H9 (cell line): ENCODE measurements around the gene CEP112. TPM values are rescaled to one million over a fixed set of nuclear protein-coding genes. Genes with fewer than 3 reads are reported as not detected.
A peak's percentile ranks its signal among the peaks of the same experiment; 100 is the strongest.

Experiments used
- DNase-seq: peaks from one replicate; pipeline ENCODE4 v3.0.0-alpha.2; 2017
- H2AFZ ChIP-seq: one replicate; pipeline ENCODE4 v1.6.1; 2013; ENCODE audit warnings: mild to moderate bottlenecking, low read length, control low read depth, moderate library complexity
- H2AK5ac ChIP-seq: 2 replicates; pipeline ENCODE4 v1.6.1; 2013; ENCODE audit warnings: low read length, control low read depth, mixed read lengths; ENCODE audit not compliant: insufficient read length
- H2BK120ac ChIP-seq: one replicate; pipeline ENCODE4 v1.6.1; 2013; ENCODE audit warnings: low read depth, mild to moderate bottlenecking, low read length, control low read depth, inconsistent platforms; ENCODE audit not compliant: poor library complexity, severe bottlenecking
- H2BK12ac ChIP-seq: 2 replicates; pipeline ENCODE4 v1.6.1; 2013; ENCODE audit warnings: low read length, control low read depth, mixed read lengths, low read depth; ENCODE audit not compliant: insufficient read length
- H2BK15ac ChIP-seq: 2 replicates; pipeline ENCODE4 v1.6.1; 2013; ENCODE audit warnings: low read depth, low read length, control low read depth
- H2BK20ac ChIP-seq: one replicate; pipeline ENCODE4 v1.6.1; 2013; ENCODE audit warnings: low read depth, mild to moderate bottlenecking, low read length, control low read depth, inconsistent platforms; ENCODE audit not compliant: poor library complexity, severe bottlenecking
- H2BK5ac ChIP-seq: 2 replicates; pipeline ENCODE4 v1.6.1; 2013; ENCODE audit warnings: low read length, control low read depth, mixed read lengths; ENCODE audit not compliant: insufficient read length
- H3K14ac ChIP-seq: 2 replicates; pipeline ENCODE4 v1.6.1; 2013; ENCODE audit warnings: low read length, control low read depth; ENCODE audit not compliant: insufficient read depth
- H3K18ac ChIP-seq: 2 replicates; pipeline ENCODE4 v1.6.1; 2013; ENCODE audit warnings: low read depth, mild to moderate bottlenecking, mixed read lengths, low read length, control low read depth; ENCODE audit not compliant: insufficient read length
- H3K23ac ChIP-seq: 2 replicates; pipeline ENCODE4 v1.6.1; 2013; ENCODE audit warnings: low read length, control low read depth, mixed read lengths, low read depth; ENCODE audit not compliant: insufficient read length
- H3K23me2 ChIP-seq: 2 replicates; pipeline ENCODE4 v1.6.1; 2013; ENCODE audit warnings: low read depth, mild to moderate bottlenecking, mixed read lengths, low read length, control low read depth; ENCODE audit not compliant: insufficient read length, poor library complexity, severe bottlenecking
- H3K27ac ChIP-seq: 2 replicates; pipeline ENCODE4 v1.5.1; 2013; ENCODE audit warnings: low read length, control low read depth, mixed read lengths, low read depth; ENCODE audit not compliant: insufficient read length
- H3K27me3 ChIP-seq: 2 replicates; pipeline ENCODE4 v1.6.1; 2013; ENCODE audit warnings: low read length, control low read depth, inconsistent platforms; ENCODE audit not compliant: insufficient read depth
- H3K4ac ChIP-seq: 2 replicates; pipeline ENCODE4 v1.6.1; 2013; ENCODE audit warnings: low read depth, mild to moderate bottlenecking, control low read depth, inconsistent platforms, low read length, moderate library complexity
- H3K4me1 ChIP-seq: 2 replicates; pipeline ENCODE4 v1.6.1; 2013; ENCODE audit warnings: low read length, control low read depth, inconsistent platforms; ENCODE audit not compliant: insufficient read depth
- H3K4me2 ChIP-seq: 2 replicates; pipeline ENCODE4 v1.6.1; 2013; ENCODE audit warnings: low read length, control low read depth, mixed read lengths; ENCODE audit not compliant: insufficient read length, insufficient read depth
- H3K56ac ChIP-seq: 2 replicates; pipeline ENCODE4 v1.6.1; 2013; ENCODE audit warnings: low read depth, mild to moderate bottlenecking, mixed read lengths, low read length, control low read depth; ENCODE audit not compliant: insufficient read length
- H3K79me1 ChIP-seq: 2 replicates; pipeline ENCODE4 v1.6.1; 2013; ENCODE audit warnings: low read depth, mild to moderate bottlenecking, moderate library complexity, low read length, control low read depth, inconsistent platforms; ENCODE audit not compliant: insufficient read depth, poor library complexity, severe bottlenecking
- H3K79me2 ChIP-seq: 2 replicates; pipeline ENCODE4 v1.6.1; 2013; ENCODE audit warnings: low read length, control low read depth, inconsistent platforms; ENCODE audit not compliant: insufficient read depth
- H3K9ac ChIP-seq: 2 replicates; pipeline ENCODE4 v1.6.1; 2013; ENCODE audit warnings: low read length, control low read depth, mixed read lengths; ENCODE audit not compliant: insufficient read length; ENCODE audit errors: extremely low read depth
- H3K9me3 ChIP-seq: one replicate; pipeline ENCODE4 v1.6.1; 2013; ENCODE audit warnings: low read depth, low read length, inconsistent platforms; ENCODE audit not compliant: control insufficient read depth
- H3T11ph ChIP-seq: one replicate; pipeline ENCODE4 v1.6.1; 2013; ENCODE audit warnings: mild to moderate bottlenecking, low read length, control low read depth, inconsistent platforms
- H4K20me1 ChIP-seq: one replicate; pipeline ENCODE4 v1.6.1; 2013; ENCODE audit not compliant: control insufficient read depth, insufficient read length, insufficient read depth
- H4K5ac ChIP-seq: 2 replicates; pipeline ENCODE4 v1.6.1; 2013; ENCODE audit warnings: low read depth, mild to moderate bottlenecking, mixed read lengths, low read length, control low read depth; ENCODE audit not compliant: insufficient read length
- H4K8ac ChIP-seq: replicated peaks from 2 replicates; pipeline ENCODE4 v1.6.1; 2013; ENCODE audit warnings: low read length, control low read depth, mixed read lengths, low read depth; ENCODE audit not compliant: insufficient read length
- H4K91ac ChIP-seq: 2 replicates; pipeline ENCODE4 v1.6.1; 2013; ENCODE audit warnings: low read depth, mild to moderate bottlenecking, moderate library complexity, mixed read lengths, low read length, control low read depth; ENCODE audit not compliant: insufficient read length
- H3K27ac Mint-ChIP-seq, 3 experiments: 2 replicates in 2 of 3; 3 replicates in 1 of 3; pipeline ENCODE4 v1.8.0; 2020 to 2021; ENCODE audit warnings: mixed read lengths in 3 of 3, mild to moderate bottlenecking in 1 of 3, moderate library complexity in 1 of 3
- H3K27me3 Mint-ChIP-seq: 2 replicates; pipeline ENCODE4 v1.8.0; 2021; ENCODE audit warnings: low read depth, mild to moderate bottlenecking, moderate library complexity, mixed read lengths
- H3K36me3 Mint-ChIP-seq, 3 experiments: 2 replicates in 2 of 3; 3 replicates in 1 of 3; pipeline ENCODE4 v1.8.0; 2020 to 2021; ENCODE audit warnings: low read depth in 3 of 3, mixed read lengths in 3 of 3; ENCODE audit not compliant: insufficient read depth in 1 of 3
- H3K4me1 Mint-ChIP-seq, 2 experiments: 2 replicates each; pipeline ENCODE4 v1.8.0; 2020; ENCODE audit warnings: mixed read lengths in 2 of 2
- H3K4me3 Mint-ChIP-seq, 2 experiments: 2 replicates in 1 of 2; 3 replicates in 1 of 2; pipeline ENCODE4 v1.8.0; 2020 to 2021; ENCODE audit warnings: mild to moderate bottlenecking in 2 of 2, mixed read lengths in 2 of 2, moderate library complexity in 1 of 2
- H3K9me3 Mint-ChIP-seq, 2 experiments: 2 replicates in 1 of 2; 3 replicates in 1 of 2; pipeline ENCODE4 v1.8.0; 2020; ENCODE audit warnings: mild to moderate bottlenecking in 2 of 2, mixed read lengths in 2 of 2, moderate library complexity in 1 of 2
- CTCF ChIP-seq: fragments of 200-600 bp; sonication (generic); conservative IDR thresholded peaks from 3 replicates; pipeline ENCODE4 v1.8.0; 2021; ENCODE audit warnings: antibody characterized with exemption, mild to moderate bottlenecking
- WGBS: extraction: QIAGEN DNeasy Blood & Tissue Kit; methylation state at CpG from one replicate; pipeline ENCODE4 v1.1.7; 2013; ENCODE audit warnings: missing lambda C conversion rate, low lambda C conversion rate, mixed read lengths; ENCODE audit not compliant: insufficient read length; ENCODE audit errors: extremely low coverage; 5-methylcytosine and 5-hydroxymethylcytosine counted together
- total RNA-seq: library from RNA; stranded (reverse); gene quantifications from 2 replicates; pipeline ENCODE4 v1.2.1, GENCODE V29; 2021

CEP112 gene
- total RNA-seq, 1 experiment from 2014 or later: 5.4 TPM

DNA sequence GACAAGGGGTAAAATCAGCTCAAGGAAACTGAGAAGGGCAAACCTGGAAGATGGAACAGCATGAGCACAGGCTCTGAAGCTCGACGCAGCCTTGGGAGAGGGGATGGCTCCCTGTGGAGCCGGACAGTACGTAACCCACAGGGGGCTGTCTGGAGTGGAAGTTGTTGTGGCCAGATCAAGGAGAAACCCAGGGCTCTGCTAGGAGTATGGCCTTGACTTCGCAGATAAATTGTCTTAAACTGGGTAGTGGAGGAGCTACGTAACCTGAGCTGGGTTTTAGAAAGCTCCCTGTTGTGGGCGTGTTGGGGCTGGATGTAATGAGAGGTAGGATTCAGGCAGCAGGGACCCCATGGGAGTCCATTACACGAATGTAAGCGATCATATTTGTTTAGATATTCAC lies 605.0 kb downstream of the CEP112 start:
- H3T11ph ChIP-seq: no peak overlapping the region
- H3K27me3 ChIP-seq: no peaks in the 10 kb centered on the region
- H2BK12ac ChIP-seq: no peak overlapping the region
- no peak overlapping the region for H4K91ac ChIP-seq
- H3K9ac ChIP-seq: no peak overlapping the region
- H3K79me1 ChIP-seq: no peaks in the 10 kb centered on the region
- H3K9me3 ChIP-seq: no peaks in the 10 kb centered on the region
- Mint-ChIP-seq H3K4me1 (peaks cover 15 to 19% of the 10 kb centered on the region in 2 experiments), H3K9me3 (no peaks in the 10 kb centered on the region; a peak in 1 of 5 replicates), H3K27ac (peak overlapping the region in 2 of 3 experiments; percentile 53 to 77; a peak in 2 of 7 replicates), H3K4me3 (no peak overlapping the region; a peak in 1 of 5 replicates), H3K36me3 (peaks cover 0 to 2% (median 0%) of the 10 kb centered on the region in 3 experiments; a peak in 1 of 7 replicates), H3K27me3 (peaks cover under 1% of the 10 kb centered on the region; the same call in 1 of the 2 replicates)
- H3K4me2 ChIP-seq: no peak overlapping the region
- H3K18ac ChIP-seq: no peak overlapping the region
- DNase-seq: no peak
- TF ChIP-seq CTCF: no peak
- H2BK20ac ChIP-seq: no peak overlapping the region
- H4K5ac ChIP-seq: no peak overlapping the region
- no peak overlapping the region for H3K56ac ChIP-seq
- no peaks in the 10 kb centered on the region for H3K23me2 ChIP-seq
- no peak overlapping the region for H4K8ac ChIP-seq
- no peak overlapping the region for H2AK5ac ChIP-seq
- H3K23ac ChIP-seq: no peak overlapping the region
- no peak overlapping the region for H3K14ac ChIP-seq
- WGBS: no CpG with 5 or more reads among the region's 9 CpGs
- H3K4me1 ChIP-seq: peaks cover 8% of the 10 kb centered on the region; the same call in 1 of the 2 replicates
- no peaks in the 10 kb centered on the region for H4K20me1 ChIP-seq
- no peak overlapping the region for H3K27ac ChIP-seq
- no peak overlapping the region for H3K4ac ChIP-seq
- H2BK15ac ChIP-seq: no peak overlapping the region
- H3K79me2 ChIP-seq: no peaks in the 10 kb centered on the region
- no peak overlapping the region for H2AFZ ChIP-seq
- no peak overlapping the region for H2BK5ac ChIP-seq
- H2BK120ac ChIP-seq: no peak overlapping the region

Other genes starting within 250 kb of the CEP112 start
- not detected in 2 replicates for gene APOH, start 37.3 kb upstream of the CEP112 start, total RNA-seq
- gene PRKCA, start 110.5 kb upstream of the CEP112 start, total RNA-seq: 9.9 and 10.5 TPM in 2 replicates